ENCODE data around the gene USP47. TPM values are rescaled to one million over a fixed set of nuclear protein-coding genes. Genes with fewer than 3 reads are reported as not detected.

USP47 gene
- total and polyA plus RNA-seq, 10 donors, result 13.7 to 80.8 (median 48.2) TPM

- no peaks in the 10 kb centered on the region for H3K27me3 ChIP-seq (replicated peaks in 1 of 7)
- TF ChIP-seq POLR2AphosphoS5 (IDR thresholded peaks at IDR 0.05) (no peak), POLR2A (IDR thresholded peaks at IDR 0.05) (no peak), CTCF (IDR thresholded peaks at IDR 0.05 in 8 of 11, conservative IDR thresholded peaks at IDR 0.05 in 3 of 11) (no peak)
- 89 to 98% (median 91%) methylated on average over 5 of the region's 5 CpGs for WGBS, 5 donors
- no peak overlapping the region for H3K4me3 ChIP-seq
- H3K36me3 ChIP-seq, result no peaks in the 10 kb centered on the region
- no peak for DNase-seq
- H3K4me1 ChIP-seq, result no peaks in the 10 kb centered on the region
- H3K27ac ChIP-seq, result no peak overlapping the region
- intact Hi-C loops (cut with DNase I; ENCODE audit: low total_unique reads), result no loop called here
- no peaks in the 10 kb centered on the region for H3K9me3 ChIP-seq
These were observed 23.8 kb upstream of the USP47 start for GRCh38 chr11:11817957-11818356.

DNA sequence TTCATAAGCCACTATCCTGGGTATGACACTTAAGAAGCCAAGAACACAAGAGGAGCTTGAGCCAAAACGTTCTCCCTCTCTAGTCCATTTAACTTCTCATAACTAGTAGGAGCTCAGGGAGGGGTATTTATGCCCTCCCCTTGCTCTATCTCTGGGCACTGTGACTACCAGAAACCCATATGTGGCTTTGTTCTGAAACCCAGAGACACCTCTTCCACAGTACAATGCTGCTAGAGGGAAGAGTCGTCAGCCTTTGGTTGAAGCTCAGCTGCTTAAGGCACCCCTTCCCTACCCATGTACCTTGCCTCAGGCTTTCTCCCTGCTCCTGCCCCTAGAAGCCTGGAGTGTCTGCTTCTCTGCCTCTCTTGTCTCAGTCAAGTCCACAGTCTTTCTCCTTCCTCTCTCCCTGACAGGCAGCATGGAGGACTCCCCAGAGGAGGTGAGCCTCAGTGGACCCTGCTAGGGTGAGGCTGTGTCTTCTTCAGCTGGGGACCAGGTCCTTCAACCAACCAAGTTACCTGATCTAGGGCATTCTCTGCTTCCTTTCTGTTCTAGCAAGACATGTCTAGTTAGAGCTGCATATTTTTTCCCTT lies 23.1 kb upstream of the USP47 start:
- Histone ChIP-seq H3K27ac (no peak overlapping the region), H3K4me1 (no peaks in the 10 kb centered on the region), H3K36me3 (no peaks in the 10 kb centered on the region), H3K27me3 (replicated peaks in 1 of 7) (no peaks in the 10 kb centered on the region), H3K4me3 (no peak overlapping the region), H3K9me3 (no peaks in the 10 kb centered on the region)
- intact Hi-C loops (cut with DNase I; ENCODE audit: low total_unique reads), result no loop called here
- no peak for DNase-seq
- no peak for TF ChIP-seq POLR2AphosphoS5 (IDR thresholded peaks at IDR 0.05)
- no peak for TF ChIP-seq CTCF (IDR thresholded peaks at IDR 0.05 in 8 of 11, conservative IDR thresholded peaks at IDR 0.05 in 3 of 11)
- TF ChIP-seq POLR2A (IDR thresholded peaks at IDR 0.05), result no peak
- WGBS, 5 donors, result 79 to 91% (median 84%) methylated on average over 2 of the region's 2 CpGs

DNA sequence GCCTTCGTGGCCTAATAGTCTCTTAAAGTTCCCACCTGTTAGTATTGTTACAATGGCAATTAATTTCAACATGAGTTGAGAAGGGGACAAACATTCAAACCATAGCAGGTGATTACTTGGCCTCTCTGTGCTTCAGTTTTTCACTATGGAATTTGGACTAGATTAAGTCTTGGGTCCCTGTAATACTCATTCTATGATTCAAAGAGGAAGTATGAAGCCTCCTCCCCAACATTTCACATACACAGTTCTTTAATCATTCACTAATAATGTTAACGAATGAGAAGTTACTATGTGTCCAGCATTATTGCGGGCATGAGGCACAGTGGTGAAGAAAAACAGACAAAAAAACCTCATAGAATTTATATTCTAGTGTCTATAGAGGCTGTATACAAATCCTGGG lies 19.9 kb upstream of the USP47 start:
- TF ChIP-seq POLR2AphosphoS5 (IDR thresholded peaks at IDR 0.05), result no peak
- no peak for TF ChIP-seq POLR2A (IDR thresholded peaks at IDR 0.05)
- TF ChIP-seq CTCF (IDR thresholded peaks at IDR 0.05 in 8 of 11, conservative IDR thresholded peaks at IDR 0.05 in 3 of 11), result no peak
- H3K4me1 ChIP-seq, result no peaks in the 10 kb centered on the region
- no peaks in the 10 kb centered on the region for H3K27me3 ChIP-seq (replicated peaks in 1 of 7)
- peaks cover 0 to 9% (median 0%) of the 10 kb centered on the region in 8 donors for H3K9me3 ChIP-seq
- no peak overlapping the region for H3K27ac ChIP-seq
- intact Hi-C loops (cut with DNase I; ENCODE audit: low total_unique reads), result no loop called here
- no peak overlapping the region for H3K4me3 ChIP-seq
- no peak for DNase-seq
- H3K36me3 ChIP-seq, result no peaks in the 10 kb centered on the region
- WGBS, 5 donors, result 51 to 83% (median 74%) methylated on average over 3 of the region's 3 CpGs

GRCh38 chr11:11822946-11823345 lies 18.8 kb upstream of the USP47 start:
- Histone ChIP-seq H3K27me3 (replicated peaks in 1 of 7) (no peaks in the 10 kb centered on the region), H3K9me3 (peaks cover 0 to 9% (median 0%) of the 10 kb centered on the region in 8 donors), H3K36me3 (no peaks in the 10 kb centered on the region), H3K4me1 (no peaks in the 10 kb centered on the region), H3K4me3 (no peak overlapping the region), H3K27ac (no peak overlapping the region)
- WGBS, 5 donors, result 79 to 88% (median 85%) methylated on average over 4 of the region's 4 CpGs
- TF ChIP-seq CTCF (IDR thresholded peaks at IDR 0.05 in 8 of 11, conservative IDR thresholded peaks at IDR 0.05 in 3 of 11), result no peak
- TF ChIP-seq POLR2AphosphoS5 (IDR thresholded peaks at IDR 0.05), result no peak
- no peak for TF ChIP-seq POLR2A (IDR thresholded peaks at IDR 0.05)
- no peak for DNase-seq
- intact Hi-C loops (cut with DNase I; ENCODE audit: low total_unique reads), result no loop called here

Measured in spleen (tissue), 11 donors.